ENCODE data around the gene IGSF21. TPM values are rescaled to one million over a fixed set of nuclear protein-coding genes. Genes with fewer than 3 reads are reported as not detected.
A peak's percentile ranks its signal among the peaks of the same experiment; 100 is the strongest.

Gene IGSF21
- total RNA-seq, 6 experiments from 2014 or later: not detected

DNA sequence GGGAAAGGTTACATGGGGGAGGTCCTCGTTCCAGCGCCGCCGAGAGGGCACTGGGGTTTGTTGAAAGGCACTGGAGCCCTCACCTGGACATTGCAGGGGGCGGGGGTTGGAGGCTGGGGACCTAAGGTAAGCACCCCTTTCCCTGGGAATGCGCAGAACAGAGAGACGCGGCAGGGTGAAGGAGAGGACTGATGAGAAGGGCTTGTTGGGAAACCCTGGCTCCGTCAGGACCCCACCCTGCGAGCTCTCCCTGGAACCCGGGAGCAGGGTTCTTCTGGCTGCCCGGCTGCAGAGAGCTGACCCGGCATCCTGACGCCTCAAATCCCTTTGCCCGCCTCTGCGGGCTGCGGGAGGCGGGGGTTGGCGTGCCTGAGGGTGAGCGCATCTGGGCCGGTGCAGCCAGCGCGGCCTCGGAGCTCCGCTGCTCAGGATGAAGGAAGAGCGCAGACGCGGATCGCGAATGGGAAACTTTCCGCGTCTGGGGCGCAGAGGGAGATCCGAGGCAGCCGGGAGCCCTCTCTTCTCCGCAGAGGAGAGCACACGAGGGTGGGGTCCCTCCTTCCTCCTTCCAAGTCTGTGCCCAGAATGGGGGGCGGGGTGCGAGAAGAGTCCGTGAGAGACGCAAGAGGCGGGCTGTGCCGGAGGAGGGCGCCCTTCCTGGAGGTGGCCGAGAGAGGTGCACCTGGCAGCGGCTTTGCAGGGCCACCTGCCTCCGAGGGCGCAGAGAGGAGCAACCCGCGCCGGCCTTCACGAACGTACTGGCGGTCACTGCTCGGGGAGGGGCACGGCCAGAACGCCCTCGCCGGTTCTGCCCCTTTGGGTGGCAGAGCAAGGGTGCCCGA lies 2.4 kb downstream of the IGSF21 start:
- DNase-seq: no peak
- Mint-ChIP-seq H3K27ac (no peak overlapping the region), H3K9me3 (no peaks in the 10 kb centered on the region; the same call in 1 of the 2 replicates), H3K4me1 (ENCODE audit: low read depth) (no peaks in the 10 kb centered on the region), H3K27me3 (ENCODE audit: insufficient read depth) (peaks cover 33% of the 10 kb centered on the region), H3K36me3 (ENCODE audit: low read depth) (no peaks in the 10 kb centered on the region), H3K4me3 (no peak overlapping the region)
- TF ChIP-seq, protein P1, sequence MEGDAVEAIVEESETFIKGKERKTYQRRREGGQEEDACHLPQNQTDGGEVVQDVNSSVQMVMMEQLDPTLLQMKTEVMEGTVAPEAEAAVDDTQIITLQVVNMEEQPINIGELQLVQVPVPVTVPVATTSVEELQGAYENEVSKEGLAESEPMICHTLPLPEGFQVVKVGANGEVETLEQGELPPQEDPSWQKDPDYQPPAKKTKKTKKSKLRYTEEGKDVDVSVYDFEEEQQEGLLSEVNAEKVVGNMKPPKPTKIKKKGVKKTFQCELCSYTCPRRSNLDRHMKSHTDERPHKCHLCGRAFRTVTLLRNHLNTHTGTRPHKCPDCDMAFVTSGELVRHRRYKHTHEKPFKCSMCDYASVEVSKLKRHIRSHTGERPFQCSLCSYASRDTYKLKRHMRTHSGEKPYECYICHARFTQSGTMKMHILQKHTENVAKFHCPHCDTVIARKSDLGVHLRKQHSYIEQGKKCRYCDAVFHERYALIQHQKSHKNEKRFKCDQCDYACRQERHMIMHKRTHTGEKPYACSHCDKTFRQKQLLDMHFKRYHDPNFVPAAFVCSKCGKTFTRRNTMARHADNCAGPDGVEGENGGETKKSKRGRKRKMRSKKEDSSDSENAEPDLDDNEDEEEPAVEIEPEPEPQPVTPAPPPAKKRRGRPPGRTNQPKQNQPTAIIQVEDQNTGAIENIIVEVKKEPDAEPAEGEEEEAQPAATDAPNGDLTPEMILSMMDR (IDR thresholded peaks at IDR 0.05): peak; percentile 32; the same call in 1 of the 2 replicates

DNA sequence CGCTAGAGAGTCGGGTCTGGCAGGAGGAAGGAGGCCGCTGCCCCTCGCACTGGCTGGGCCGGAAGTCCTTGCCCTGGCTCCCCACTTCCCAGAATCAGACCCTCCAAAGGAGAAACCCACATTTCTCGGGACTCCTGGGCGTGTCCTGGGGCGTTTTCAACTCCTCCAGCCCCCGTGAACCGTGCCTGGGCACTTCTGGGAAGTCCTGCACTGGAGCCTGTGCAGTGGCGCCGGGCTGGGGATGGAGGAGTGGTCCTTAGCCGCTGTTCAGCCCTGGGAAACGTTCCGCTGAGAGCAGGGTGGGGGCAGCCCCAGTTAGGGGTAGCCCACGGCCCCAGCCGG lies 3.0 kb downstream of the IGSF21 start:
- no peak for DNase-seq
- no peaks in the 10 kb centered on the region for H3K36me3 Mint-ChIP-seq (ENCODE audit: low read depth)
- H3K9me3 Mint-ChIP-seq: no peaks in the 10 kb centered on the region; the same call in 1 of the 2 replicates
- no peak overlapping the region for H3K27ac Mint-ChIP-seq
- TF ChIP-seq, protein P1 (IDR thresholded peaks at IDR 0.05): no peak
- H3K4me3 Mint-ChIP-seq: no peak overlapping the region
- H3K4me1 Mint-ChIP-seq (ENCODE audit: low read depth): no peaks in the 10 kb centered on the region
- H3K27me3 Mint-ChIP-seq (ENCODE audit: insufficient read depth): peaks cover 33% of the 10 kb centered on the region

DNA sequence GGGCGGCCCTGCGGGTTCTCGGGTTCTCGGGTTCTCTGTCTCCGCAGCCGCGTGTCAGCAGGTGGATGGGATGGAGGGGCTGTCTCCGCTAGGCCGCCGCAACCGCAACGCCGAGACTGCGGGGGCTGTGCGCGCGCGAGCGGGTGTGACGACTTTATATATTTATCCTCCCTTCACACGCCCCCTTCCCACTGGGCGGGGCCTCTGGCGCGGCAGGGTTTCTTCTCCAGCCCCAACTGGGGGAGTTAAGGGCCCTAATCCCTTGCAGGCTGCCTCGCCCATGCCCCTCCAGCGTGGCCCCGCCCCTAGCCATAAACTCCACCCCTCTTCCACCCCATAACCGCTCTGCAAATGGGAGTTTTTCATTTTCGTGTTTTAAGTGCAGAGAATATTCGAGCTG lies 3.4 kb downstream of the IGSF21 start:
- H3K27ac Mint-ChIP-seq: no peak overlapping the region
- no peaks in the 10 kb centered on the region; the same call in 1 of the 2 replicates for H3K9me3 Mint-ChIP-seq
- no peak overlapping the region for H3K4me3 Mint-ChIP-seq
- peaks cover 33% of the 10 kb centered on the region for H3K27me3 Mint-ChIP-seq (ENCODE audit: insufficient read depth)
- TF ChIP-seq, protein P1 (IDR thresholded peaks at IDR 0.05): no peak
- H3K36me3 Mint-ChIP-seq (ENCODE audit: low read depth): no peaks in the 10 kb centered on the region
- H3K4me1 Mint-ChIP-seq (ENCODE audit: low read depth): no peaks in the 10 kb centered on the region
- no peak for DNase-seq

DNA sequence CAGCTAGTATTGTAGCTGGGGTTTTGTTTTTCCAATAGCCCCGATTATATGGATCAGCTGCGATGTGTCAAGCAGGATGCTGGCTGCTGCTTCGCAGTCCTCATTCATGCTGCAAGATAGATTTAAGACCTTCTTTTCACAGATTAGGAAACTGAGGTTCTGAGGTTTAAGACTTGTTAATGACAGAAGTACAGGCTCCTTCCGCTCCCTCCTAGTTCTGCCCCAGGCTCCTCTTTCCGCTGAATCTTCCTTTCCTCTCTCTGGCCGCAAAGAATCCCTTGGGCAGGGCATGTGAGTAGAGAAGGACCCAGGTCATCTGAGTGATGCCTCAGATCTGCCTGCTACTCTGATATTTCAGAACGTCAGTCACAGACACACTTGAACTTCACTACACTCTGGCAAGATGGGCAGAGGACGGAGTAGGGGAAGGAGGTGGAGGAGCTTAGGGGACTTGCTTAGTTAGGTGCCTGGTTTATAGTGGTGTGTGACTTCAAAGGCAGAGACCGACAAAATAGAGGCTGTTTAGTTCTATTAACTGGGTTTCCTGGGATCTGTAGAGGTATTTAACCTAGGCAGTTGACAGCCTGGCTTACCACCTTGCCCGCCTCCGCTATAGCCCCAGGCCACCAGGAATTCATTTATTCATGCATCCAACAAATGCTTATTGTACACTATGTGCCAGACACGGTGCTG lies 4.2 kb downstream of the IGSF21 start:
- no peaks in the 10 kb centered on the region; the same call in 1 of the 2 replicates for H3K9me3 Mint-ChIP-seq
- no peaks in the 10 kb centered on the region for H3K36me3 Mint-ChIP-seq (ENCODE audit: low read depth)
- peaks cover 29% of the 10 kb centered on the region for H3K27me3 Mint-ChIP-seq (ENCODE audit: insufficient read depth)
- H3K4me3 Mint-ChIP-seq: no peak overlapping the region
- TF ChIP-seq, protein P1 (IDR thresholded peaks at IDR 0.05): no peak
- H3K4me1 Mint-ChIP-seq (ENCODE audit: low read depth): no peaks in the 10 kb centered on the region
- DNase-seq: no peak
- no peak overlapping the region for H3K27ac Mint-ChIP-seq

DNA sequence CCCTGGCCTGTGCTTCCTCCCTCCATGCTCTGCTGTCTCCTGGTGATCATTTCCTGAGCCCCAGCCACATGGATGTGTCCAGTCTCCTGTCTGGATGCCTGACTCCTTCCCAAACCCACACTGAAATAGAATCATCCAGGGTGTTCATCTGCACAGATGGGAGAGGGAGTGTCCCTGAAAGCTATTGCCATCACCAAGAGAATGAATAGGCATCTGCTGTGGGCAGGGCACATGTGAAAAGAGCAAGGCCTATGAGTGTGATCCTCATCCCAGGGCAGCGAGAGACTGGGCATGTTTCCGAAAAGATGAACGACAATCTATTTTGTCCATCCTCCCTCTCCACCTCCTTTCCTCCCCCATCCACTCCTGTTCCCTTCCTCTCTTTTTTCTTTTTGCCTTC lies 5.0 kb downstream of the IGSF21 start:
- TF ChIP-seq, protein P1 (IDR thresholded peaks at IDR 0.05): no peak
- no peaks in the 10 kb centered on the region for H3K4me1 Mint-ChIP-seq (ENCODE audit: low read depth)
- no peak overlapping the region for H3K4me3 Mint-ChIP-seq
- no peak for DNase-seq
- no peaks in the 10 kb centered on the region for H3K36me3 Mint-ChIP-seq (ENCODE audit: low read depth)
- H3K9me3 Mint-ChIP-seq: no peaks in the 10 kb centered on the region; the same call in 1 of the 2 replicates
- no peak overlapping the region for H3K27ac Mint-ChIP-seq
- H3K27me3 Mint-ChIP-seq (ENCODE audit: insufficient read depth): peaks cover 26% of the 10 kb centered on the region
